ENCODE data around the gene FEN1.

The FEN1 gene

GRCh38 chr11:61826930-61827570 lies 34.3 kb downstream of the FEN1 start:
- DNase-seq = peak; percentile 45

GRCh38 chr11:61827571-61828378 lies 35.1 kb downstream of the FEN1 start, which contains the start of gene FADS2:
Gene FADS2 (plus strand): TSS chr11:61828300. CDS start chr11:61828391, 91 bp downstream.
- peak; percentile 85 for DNase-seq

GRCh38 chr11:61828379-61828628 lies 35.6 kb downstream of the FEN1 start:
- DNase-seq = no peak

- DNase-seq = peak; percentile 24
Measured at GRCh38 chr11:61828629-61829407, 36.1 kb downstream of the FEN1 start.

- no peak for DNase-seq
Measured at GRCh38 chr11:61829806-61830205, 37.1 kb downstream of the FEN1 start.

DNA sequence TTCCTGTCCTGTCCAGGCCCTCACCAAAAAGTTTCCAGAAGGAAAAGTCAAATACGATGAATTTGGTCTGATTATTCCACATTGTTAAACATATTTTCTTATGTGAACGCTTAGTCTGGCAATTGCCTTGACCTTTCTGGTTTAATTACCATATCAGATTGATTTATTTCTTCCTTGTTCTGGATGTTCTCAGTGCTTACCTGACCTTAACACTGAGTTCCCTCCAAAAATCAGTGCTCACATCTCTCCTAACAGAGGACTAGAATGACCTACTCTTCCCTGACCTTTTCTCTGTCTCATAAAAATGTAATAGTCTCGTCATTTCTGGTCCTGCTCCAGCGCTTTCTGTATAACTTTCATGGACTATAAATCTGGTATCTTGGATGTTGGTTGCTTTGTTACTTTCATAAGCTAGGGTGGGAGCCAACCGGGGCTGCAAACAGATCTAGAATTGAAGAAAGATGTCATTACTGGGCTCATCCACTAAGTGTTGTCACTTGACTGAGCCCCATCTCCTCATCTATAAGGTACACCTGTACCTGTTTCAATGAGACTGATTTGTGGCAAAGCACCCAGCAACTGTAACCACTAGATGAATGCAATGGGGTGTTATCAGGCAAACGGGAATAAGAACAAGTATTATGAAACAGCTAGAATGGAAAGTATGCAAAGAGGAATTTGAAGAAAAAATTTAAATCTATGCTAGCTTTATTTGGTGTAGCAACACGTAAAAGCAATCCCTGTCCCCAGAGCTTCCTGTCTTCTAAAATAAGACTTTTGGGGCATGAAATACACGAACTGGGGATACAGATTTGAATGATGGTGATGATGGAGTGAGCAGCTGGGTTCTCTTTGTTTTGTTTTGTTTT lies 37.8 kb downstream of the FEN1 start:
- DNase-seq = no peak

DNA sequence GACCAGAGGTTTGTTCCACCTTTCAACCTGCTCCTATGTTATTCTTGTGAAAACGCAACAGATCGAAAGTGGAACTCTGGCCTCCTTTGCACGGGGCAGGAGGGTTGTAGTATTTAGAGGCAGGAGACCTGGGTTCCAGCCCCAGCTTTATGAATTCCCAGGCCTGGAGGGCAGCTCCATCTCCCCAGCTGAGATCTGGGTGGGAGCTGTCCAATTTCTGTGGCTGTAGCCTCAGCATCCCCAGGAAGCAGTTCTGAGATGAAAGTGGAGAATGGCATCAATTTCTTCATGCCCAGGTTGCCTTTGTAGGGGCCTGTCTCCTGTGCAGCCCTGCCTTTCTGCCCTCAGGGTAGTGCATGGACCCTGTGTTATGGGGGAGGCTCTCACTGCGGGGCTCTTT lies 39.5 kb downstream of the FEN1 start:
- no peak for DNase-seq

DNA sequence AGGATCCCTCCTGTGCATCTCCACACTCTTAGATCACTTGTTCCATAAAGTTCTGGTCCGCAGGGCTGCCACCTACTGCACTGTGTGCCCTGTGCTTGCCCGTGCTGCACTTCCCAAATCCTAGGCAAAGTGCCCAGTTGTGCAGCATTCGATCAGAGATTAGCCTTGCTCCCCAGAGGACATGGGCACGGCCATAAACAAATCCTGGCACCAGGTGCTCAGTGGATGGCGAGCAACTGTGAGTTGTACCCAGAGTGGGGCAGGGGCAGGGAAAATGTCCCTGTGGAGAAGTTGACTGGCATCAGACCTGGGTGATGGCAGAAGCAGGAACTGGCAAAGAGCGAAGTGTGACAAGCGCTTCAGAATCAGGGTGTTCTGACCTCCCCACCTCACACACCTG lies 40.0 kb downstream of the FEN1 start:
- no peak for DNase-seq

- DNase-seq = no peak
Measured at GRCh38 chr11:61833471-61833870, 40.8 kb downstream of the FEN1 start.

DNA sequence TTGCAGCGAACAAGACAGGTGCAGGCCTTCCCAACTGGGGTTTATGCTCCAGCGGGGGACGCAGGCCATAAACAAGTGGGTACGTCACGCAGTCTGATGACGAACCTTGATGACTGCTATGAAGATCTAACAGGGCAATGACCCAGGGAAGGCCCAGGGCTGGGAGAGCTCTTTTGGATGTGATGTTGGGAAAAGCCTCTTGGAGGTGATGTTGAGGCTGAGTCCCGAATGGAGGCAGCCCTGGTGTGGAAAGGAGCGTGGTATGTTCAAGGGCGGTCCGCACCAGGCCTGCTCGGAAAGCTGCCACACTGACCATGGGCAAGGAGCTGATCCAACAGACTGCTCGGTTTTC lies 41.2 kb downstream of the FEN1 start:
- DNase-seq = no peak

GRCh38 chr11:61834278-61835048 lies 41.8 kb downstream of the FEN1 start:
- peak; percentile 70 for DNase-seq

GRCh38 chr11:61836193-61836592 lies 43.5 kb downstream of the FEN1 start:
- DNase-seq = no peak

DNA sequence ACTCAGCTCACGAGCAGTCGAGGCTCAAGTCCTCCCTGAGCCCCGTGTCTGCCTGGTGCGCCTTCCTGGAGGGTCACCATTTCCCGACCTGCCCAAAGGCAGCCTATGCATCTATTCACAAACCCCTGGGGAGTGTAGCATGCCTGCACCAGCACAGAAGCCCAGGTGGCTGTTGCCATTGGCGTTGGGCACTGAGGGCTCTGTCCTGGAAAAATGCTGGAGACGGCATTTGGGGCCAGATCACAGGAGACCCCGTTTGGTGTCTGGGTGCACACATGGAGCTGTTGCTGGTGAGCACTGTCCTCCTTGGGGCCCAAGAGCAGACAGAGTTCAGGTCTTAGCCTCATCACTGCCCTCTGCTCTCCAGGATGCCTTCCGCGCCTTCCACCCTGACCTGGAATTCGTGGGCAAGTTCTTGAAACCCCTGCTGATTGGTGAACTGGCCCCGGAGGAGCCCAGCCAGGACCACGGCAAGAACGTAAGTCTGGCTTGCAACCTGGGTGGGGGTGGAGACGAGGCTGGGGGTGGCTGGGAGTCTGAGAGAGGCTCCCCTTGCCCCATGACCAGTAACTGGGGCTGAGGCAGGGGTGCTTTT lies 44.8 kb downstream of the FEN1 start:
- no peak for DNase-seq

- no peak for DNase-seq
Measured at GRCh38 chr11:61838501-61838900, 45.8 kb downstream of the FEN1 start.

GRCh38 chr11:61838921-61839320 lies 46.2 kb downstream of the FEN1 start:
- no peak for DNase-seq

DNA sequence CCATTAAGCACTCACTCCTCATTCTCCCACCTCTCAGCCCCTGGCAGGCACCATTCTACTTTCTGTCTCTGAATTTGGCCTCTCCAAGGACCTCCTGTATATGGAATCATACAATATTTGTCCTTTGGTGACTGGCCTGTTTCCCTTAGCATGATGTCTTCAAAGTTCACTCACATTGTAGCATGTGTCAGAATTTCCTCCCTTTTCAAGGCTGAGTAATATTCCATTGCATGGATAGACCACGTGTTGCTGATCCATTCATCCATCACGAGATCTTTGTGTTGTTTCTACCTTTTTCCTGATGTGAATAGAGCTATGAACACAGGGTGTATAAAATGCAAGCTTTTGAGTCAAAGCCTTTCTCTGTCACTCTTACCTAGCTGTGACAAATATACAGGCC lies 47.0 kb downstream of the FEN1 start:
- no peak for DNase-seq

- no peak for DNase-seq
Measured at GRCh38 chr11:61840371-61840770, 47.7 kb downstream of the FEN1 start.

- no peak for DNase-seq
Measured at GRCh38 chr11:61841636-61842527, 49.2 kb downstream of the FEN1 start.

GRCh38 chr11:61842528-61842820 lies 49.8 kb downstream of the FEN1 start:
- no peak for DNase-seq

GRCh38 chr11:61844909-61845565 lies 52.3 kb downstream of the FEN1 start:
- no peak for DNase-seq
